Measurements from ENCODE around the gene UBE4B. TPM values are rescaled to one million over a fixed set of nuclear protein-coding genes. Genes with fewer than 3 reads are reported as not detected.

Gene UBE4B
- total and polyA plus RNA-seq, 2 of the 4 experiments (the other 2 are of a cell fraction), result 26.5 to 39.3 TPM

GRCh38 chr1:10103193-10103592 is 70.4 kb downstream of the UBE4B start:
- no peak overlapping the region for H2BK15ac ChIP-seq (ENCODE audit: low read depth, low read length)
- no peak overlapping the region for H3K9ac ChIP-seq (ENCODE audit: low read depth, low read length)
- no peak overlapping the region for H2BK20ac ChIP-seq (ENCODE audit: low read depth, low read length)
- ATAC-seq (ENCODE audit: low read depth), result no peak
- no peak overlapping the region for H3K56ac ChIP-seq (ENCODE audit: extremely low read depth, insufficient read depth, low read length)
- H3K4me1 ChIP-seq (ENCODE audit: control insufficient read depth, insufficient read depth, low read length), result peaks cover 2% of the 10 kb centered on the region; the same call in 1 of the 2 replicates
- no peak overlapping the region for H2BK5ac ChIP-seq (ENCODE audit: low read depth, low read length, poor library complexity, severe bottlenecking)
- H4K20me1 ChIP-seq (ENCODE audit: insufficient read depth, low read length), result peaks cover 11% of the 10 kb centered on the region
- H3K18ac ChIP-seq (ENCODE audit: low read depth, low read length), result no peak overlapping the region
- no peaks in the 10 kb centered on the region for H3K27me3 ChIP-seq (ENCODE audit: control insufficient read depth, insufficient read depth, low read length)
- WGBS, 2 experiments (ENCODE audit: extremely low coverage in 2 of 2, insufficient read length in 1 of 2), result no CpG with 5 or more reads among the region's 5 CpGs
- no peak overlapping the region for H2AFZ ChIP-seq (replicated peaks; ENCODE audit: low read length, poor library complexity)
- no peak overlapping the region for H3K4me2 ChIP-seq (ENCODE audit: low read depth, low read length)
- H3K27ac ChIP-seq (ENCODE audit: insufficient read depth, low read length), result no peak overlapping the region
- H3K36me3 ChIP-seq (ENCODE audit: control insufficient read depth, insufficient read depth, low read length), result peaks cover 29% of the 10 kb centered on the region
- peaks cover 9 to 14% of the 10 kb centered on the region in 2 experiments for H3K79me1 ChIP-seq (ENCODE audit: low read depth in 1 of 2, low read length in 2 of 2)
- H3K14ac ChIP-seq (replicated peaks; ENCODE audit: low read depth, low read length), result no peak overlapping the region
- BruUV-seq (replicated peaks), result no TSS peak
- H2AK9ac ChIP-seq (replicated peaks; ENCODE audit: low read depth, low read length, poor library complexity), result no peak overlapping the region
- TF ChIP-seq MAFK (IDR thresholded peaks at IDR 0.05; ENCODE audit: low read depth, low read length), result no peak
- no peak for TF ChIP-seq CTCF (conservative IDR thresholded peaks at IDR 0.05; ENCODE audit: low read depth, low read length)
- TF ChIP-seq POLR2A (IDR thresholded peaks at IDR 0.05; ENCODE audit: low read depth, low read length), result no peak
- TF ChIP-seq CHD1 (IDR thresholded peaks at IDR 0.05; ENCODE audit: low read depth, low read length), result no peak
- no peak for TF ChIP-seq RAD21 (IDR thresholded peaks at IDR 0.05; ENCODE audit: low read length)
- TF ChIP-seq SMC3 (IDR thresholded peaks at IDR 0.05; ENCODE audit: low read depth, low read length), result no peak
- no peak for TF ChIP-seq NFE2L2 (IDR thresholded peaks at IDR 0.05; ENCODE audit: low read depth, low read length)
- TF ChIP-seq BHLHE40 (IDR thresholded peaks at IDR 0.05; ENCODE audit: low read depth, low read length), result no peak
- TF ChIP-seq MAZ (IDR thresholded peaks at IDR 0.05; ENCODE audit: borderline replicate concordance, low read depth, low read length), result no peak
- no peak for TF ChIP-seq RFX5 (IDR thresholded peaks at IDR 0.05; ENCODE audit: low read depth, low read length)
- TF ChIP-seq FOS (IDR thresholded peaks at IDR 0.05; ENCODE audit: low read depth, low read length), result no peak
- TF ChIP-seq CEBPB (IDR thresholded peaks at IDR 0.05; ENCODE audit: low read depth, low read length), result no peak
- dilution Hi-C loops (cut with HindIII; ENCODE audit: low sequenced_read_pairs, unreplicated experiment) (no loop called here), in situ Hi-C loops (cut with MboI; ENCODE audit: low sequenced_read_pairs) (no loop called here), intact Hi-C loops (cut with micrococcal nuclease) (no loop called here)
- H4K91ac ChIP-seq (ENCODE audit: insufficient read depth, low read depth, low read length), result no peak overlapping the region
- no peak for DNase-seq
- ChIA-PET POLR2A (ENCODE audit: unreplicated experiment) (no interaction called here), CTCF (no interaction called here)
- H4K5ac ChIP-seq (ENCODE audit: low read depth, low read length), result no peak overlapping the region
- no peak overlapping the region for H3K4me3 ChIP-seq (ENCODE audit: insufficient read depth, low read depth, low read length)
- no peaks in the 10 kb centered on the region for H3K9me3 ChIP-seq (ENCODE audit: control insufficient read depth, insufficient read depth, low read length)
- no peak overlapping the region for H3K23ac ChIP-seq (ENCODE audit: low read depth, low read length)
- no peak overlapping the region for H2BK120ac ChIP-seq (ENCODE audit: low read depth, low read length)
- H3K4ac ChIP-seq (ENCODE audit: low read depth, low read length), result no peak overlapping the region
- H3K9me1 ChIP-seq (ENCODE audit: insufficient read depth, low read length), result peaks cover 14% of the 10 kb centered on the region
- H2AK5ac ChIP-seq (ENCODE audit: low read depth, low read length), result no peak overlapping the region
- H4K8ac ChIP-seq (ENCODE audit: low read depth in 2 of 2, low read length in 2 of 2), result no peak overlapping the region
